ENCODE results near the gene DOCK2. TPM values are rescaled to one million over a fixed set of nuclear protein-coding genes. Genes with fewer than 3 reads are reported as not detected.
A peak's percentile ranks its signal among the peaks of the same experiment; 100 is the strongest.

DOCK2 gene
- total RNA-seq, 1 experiment from 2014 or later = 0.26 TPM

GRCh38 chr5:169958278-169958677 lies 321.2 kb downstream of the DOCK2 start:
- Histone ChIP-seq H3K4me3 (ENCODE audit: low read length) (no peak overlapping the region), H2AFZ (ENCODE audit: low read length) (no peak overlapping the region), H4K20me1 (ENCODE audit: low read length) (no peaks in the 10 kb centered on the region), H3K9me2 (replicated peaks; ENCODE audit: low read length) (no peaks in the 10 kb centered on the region), H3K27me3 (ENCODE audit: low read length) (no peaks in the 10 kb centered on the region), H3K4me2 (ENCODE audit: low read length) (no peak overlapping the region), H3K27ac (ENCODE audit: low read length) (no peak overlapping the region), H3K9me3 (ENCODE audit: low read length) (no peaks in the 10 kb centered on the region), H3K4me1 (ENCODE audit: insufficient read depth, low read length) (peaks cover 12% of the 10 kb centered on the region), H3K9ac (ENCODE audit: low read length) (no peak overlapping the region), H3K36me3 (ENCODE audit: low read depth, low read length) (no peaks in the 10 kb centered on the region), H3K79me2 (ENCODE audit: low read length) (no peaks in the 10 kb centered on the region), H3F3A (ENCODE audit: low read length, unreplicated experiment) (no peaks in the 10 kb centered on the region)
- DNase-seq (no peak), ATAC-seq (no peak)
- BruUV-seq (replicated peaks) = no TSS peak
- ChIA-PET POLR2A (ENCODE audit: unreplicated experiment) (no interaction called here), CTCF (no interaction called here)
- TF ChIP-seq CTCF (conservative IDR thresholded peaks at IDR 0.05; ENCODE audit: low read depth, low read length) (no peak), EZH2phosphoT487 (IDR thresholded peaks at IDR 0.05; ENCODE audit: borderline replicate concordance, low read length) (no peak), EZH2 (IDR thresholded peaks at IDR 0.05; ENCODE audit: low read length, unreplicated experiment) (no peak)
- intact Hi-C loops (cut with micrococcal nuclease) = no loop called here

GRCh38 chr5:169960659-169961058 lies 323.6 kb downstream of the DOCK2 start:
- Histone ChIP-seq H3K4me3 (ENCODE audit: low read length) (no peak overlapping the region), H3K9me3 (ENCODE audit: low read length) (no peaks in the 10 kb centered on the region), H3K9ac (ENCODE audit: low read length) (no peak overlapping the region), H3F3A (ENCODE audit: low read length, unreplicated experiment) (no peaks in the 10 kb centered on the region), H3K9me2 (replicated peaks; ENCODE audit: low read length) (no peaks in the 10 kb centered on the region), H3K27me3 (ENCODE audit: low read length) (no peaks in the 10 kb centered on the region), H4K20me1 (ENCODE audit: low read length) (no peaks in the 10 kb centered on the region), H3K4me1 (ENCODE audit: insufficient read depth, low read length) (peaks cover 12% of the 10 kb centered on the region), H3K79me2 (ENCODE audit: low read length) (no peaks in the 10 kb centered on the region), H3K36me3 (ENCODE audit: low read depth, low read length) (no peaks in the 10 kb centered on the region), H3K4me2 (ENCODE audit: low read length) (no peak overlapping the region), H3K27ac (ENCODE audit: low read length) (no peak overlapping the region), H2AFZ (ENCODE audit: low read length) (no peak overlapping the region)
- POLR2A ChIA-PET (ENCODE audit: unreplicated experiment) = no interaction called here
- CTCF ChIA-PET = no interaction called here
- ATAC-seq (peak; percentile 96), DNase-seq (peak; percentile 44)
- intact Hi-C loops (cut with micrococcal nuclease) = no loop called here
- BruUV-seq (replicated peaks) = no TSS peak
- TF ChIP-seq CTCF (conservative IDR thresholded peaks at IDR 0.05; ENCODE audit: low read depth, low read length) (no peak), EZH2 (IDR thresholded peaks at IDR 0.05; ENCODE audit: low read length, unreplicated experiment) (no peak), EZH2phosphoT487 (IDR thresholded peaks at IDR 0.05; ENCODE audit: borderline replicate concordance, low read length) (no peak)

- no peak for DNase-seq
- ATAC-seq = no peak
- POLR2A ChIA-PET (ENCODE audit: unreplicated experiment) = no interaction called here
- Histone ChIP-seq H3K4me1 (ENCODE audit: insufficient read depth, low read length) (peaks cover 12% of the 10 kb centered on the region), H3F3A (ENCODE audit: low read length, unreplicated experiment) (no peaks in the 10 kb centered on the region), H3K36me3 (ENCODE audit: low read depth, low read length) (no peaks in the 10 kb centered on the region), H3K4me3 (ENCODE audit: low read length) (no peak overlapping the region), H3K9me2 (replicated peaks; ENCODE audit: low read length) (no peaks in the 10 kb centered on the region), H3K27ac (ENCODE audit: low read length) (no peak overlapping the region), H3K79me2 (ENCODE audit: low read length) (no peaks in the 10 kb centered on the region), H3K9me3 (ENCODE audit: low read length) (no peaks in the 10 kb centered on the region), H3K27me3 (ENCODE audit: low read length) (no peaks in the 10 kb centered on the region), H3K4me2 (ENCODE audit: low read length) (no peak overlapping the region), H2AFZ (ENCODE audit: low read length) (no peak overlapping the region), H3K9ac (ENCODE audit: low read length) (no peak overlapping the region), H4K20me1 (ENCODE audit: low read length) (no peaks in the 10 kb centered on the region)
- CTCF ChIA-PET = no interaction called here
- TF ChIP-seq CTCF (conservative IDR thresholded peaks at IDR 0.05; ENCODE audit: low read depth, low read length) = no peak
- TF ChIP-seq EZH2 (IDR thresholded peaks at IDR 0.05; ENCODE audit: low read length, unreplicated experiment) = no peak
- TF ChIP-seq EZH2phosphoT487 (IDR thresholded peaks at IDR 0.05; ENCODE audit: borderline replicate concordance, low read length) = no peak
- no TSS peak for BruUV-seq (replicated peaks)
- intact Hi-C loops (cut with micrococcal nuclease) = no loop called here
Observed at GRCh38 chr5:169964246-169964645, 327.2 kb downstream of the DOCK2 start.

Measured in PC-3 (cell line).